Midbrain (tissue), 1 donor: ENCODE measurements around the gene LITAFD.

Experiments
- DNase-seq: peaks from one replicate; lab custom pipeline; 2025; lab: John Stamatoyannopoulos, UW

LITAFD gene

GRCh38 chr16:8920645-8921346 lies 38.6 kb downstream of the LITAFD start:
- no peak for DNase-seq

- no peak for DNase-seq
Measured at GRCh38 chr16:8921347-8921984, 39.3 kb downstream of the LITAFD start.

- peak; percentile 45 for DNase-seq
Measured at GRCh38 chr16:8923199-8923598, 41.0 kb downstream of the LITAFD start.

GRCh38 chr16:8924214-8924613 lies 42.1 kb downstream of the LITAFD start:
- DNase-seq: peak; percentile 25

- no peak for DNase-seq
Measured at GRCh38 chr16:8925455-8925854, 43.3 kb downstream of the LITAFD start.

GRCh38 chr16:8926827-8927226 lies 44.7 kb downstream of the LITAFD start:
- DNase-seq: no peak

GRCh38 chr16:8928467-8928957 lies 46.4 kb downstream of the LITAFD start:
- no peak for DNase-seq

GRCh38 chr16:8929086-8929748 lies 47.1 kb downstream of the LITAFD start:
- DNase-seq: no peak

- DNase-seq: peak; percentile 27
Measured at GRCh38 chr16:8931859-8932258, 49.7 kb downstream of the LITAFD start.

- DNase-seq: no peak
Measured at GRCh38 chr16:8934601-8935000, 52.5 kb downstream of the LITAFD start.
